RWPE1 (cell line): ENCODE results near the gene PRMT9.

Experiments
- CTCF ChIA-PET: fragments of 350-600 bp; sonication (Branson Sonifier 250); formaldehyde crosslinking; extraction: SDS; loops from one replicate; lab custom pipeline; 2021; lab: Yijun Ruan, JAX
- POLR2A ChIA-PET: fragments of 400-600 bp; formaldehyde crosslinking; extraction: SDS; loops from one replicate; lab custom pipeline; 2020; ENCODE audit warnings: antibody characterized with exemption; ENCODE audit not compliant: low non-redundant PET; lab: Yijun Ruan, JAX
- DNase-seq: peaks from one replicate; pipeline ENCODE4 v3.0.0; 2012; ENCODE audit warnings: low spot score
- H3K27ac ChIP-seq: fragments of 450-650 bp; 2 replicates; pipeline ENCODE4 v1.5.1; 2017
- TF ChIP-seq, protein P1 (sequence below): fragments of 450-650 bp; conservative IDR thresholded peaks from 2 replicates; pipeline ENCODE4 v1.5.1; 2017; ENCODE audit warnings: low read depth, mild to moderate bottlenecking

Gene PRMT9

DNA sequence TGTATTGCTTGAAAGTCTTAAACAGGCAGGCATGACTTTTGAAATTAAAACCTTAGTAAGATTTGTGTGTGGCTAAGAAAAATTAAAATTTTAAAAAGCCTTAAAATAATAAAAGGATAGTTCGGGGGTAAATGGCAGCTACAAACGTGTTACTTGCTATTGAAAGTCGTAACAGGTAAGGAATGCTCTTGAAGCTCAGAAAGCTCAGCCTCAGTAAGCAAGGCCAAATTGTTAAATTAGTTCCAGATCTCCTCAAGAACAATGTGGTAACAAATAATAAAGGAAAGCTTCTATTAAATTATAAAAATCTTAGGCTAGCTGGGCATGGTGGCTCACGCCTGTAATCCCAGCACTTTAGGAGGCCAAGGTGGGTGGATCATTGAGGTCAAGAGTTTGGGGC lies 25.5 kb downstream of the PRMT9 start:
- POLR2A ChIA-PET = no interaction called here
- CTCF ChIA-PET = no interaction called here
- TF ChIP-seq, protein P1, sequence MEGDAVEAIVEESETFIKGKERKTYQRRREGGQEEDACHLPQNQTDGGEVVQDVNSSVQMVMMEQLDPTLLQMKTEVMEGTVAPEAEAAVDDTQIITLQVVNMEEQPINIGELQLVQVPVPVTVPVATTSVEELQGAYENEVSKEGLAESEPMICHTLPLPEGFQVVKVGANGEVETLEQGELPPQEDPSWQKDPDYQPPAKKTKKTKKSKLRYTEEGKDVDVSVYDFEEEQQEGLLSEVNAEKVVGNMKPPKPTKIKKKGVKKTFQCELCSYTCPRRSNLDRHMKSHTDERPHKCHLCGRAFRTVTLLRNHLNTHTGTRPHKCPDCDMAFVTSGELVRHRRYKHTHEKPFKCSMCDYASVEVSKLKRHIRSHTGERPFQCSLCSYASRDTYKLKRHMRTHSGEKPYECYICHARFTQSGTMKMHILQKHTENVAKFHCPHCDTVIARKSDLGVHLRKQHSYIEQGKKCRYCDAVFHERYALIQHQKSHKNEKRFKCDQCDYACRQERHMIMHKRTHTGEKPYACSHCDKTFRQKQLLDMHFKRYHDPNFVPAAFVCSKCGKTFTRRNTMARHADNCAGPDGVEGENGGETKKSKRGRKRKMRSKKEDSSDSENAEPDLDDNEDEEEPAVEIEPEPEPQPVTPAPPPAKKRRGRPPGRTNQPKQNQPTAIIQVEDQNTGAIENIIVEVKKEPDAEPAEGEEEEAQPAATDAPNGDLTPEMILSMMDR = no peak
- no peak for DNase-seq
- H3K27ac ChIP-seq = no peak overlapping the region

DNA sequence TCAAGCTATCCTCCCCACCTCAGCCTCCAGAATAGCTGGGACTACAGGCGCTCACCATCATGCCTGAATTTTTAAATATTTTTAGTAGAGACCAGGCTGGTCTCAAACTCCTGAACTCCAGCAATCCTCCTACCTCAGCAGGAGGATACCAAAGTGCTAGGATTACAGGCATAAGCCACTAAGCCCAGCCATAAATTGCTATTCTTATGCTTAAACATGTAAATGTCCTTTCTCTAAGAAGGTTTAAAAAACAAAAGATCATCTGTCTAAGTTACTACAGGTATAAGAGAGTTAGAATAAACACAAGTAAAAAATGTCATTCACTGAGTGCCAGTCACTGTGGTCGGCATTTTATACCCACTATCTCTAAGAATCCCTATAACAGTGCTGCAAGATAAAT lies 28.3 kb downstream of the PRMT9 start:
- DNase-seq = no peak
- H3K27ac ChIP-seq = no peak overlapping the region
- TF ChIP-seq, protein P1 = no peak
- ChIA-PET CTCF (no interaction called here), POLR2A (no interaction called here)

DNA sequence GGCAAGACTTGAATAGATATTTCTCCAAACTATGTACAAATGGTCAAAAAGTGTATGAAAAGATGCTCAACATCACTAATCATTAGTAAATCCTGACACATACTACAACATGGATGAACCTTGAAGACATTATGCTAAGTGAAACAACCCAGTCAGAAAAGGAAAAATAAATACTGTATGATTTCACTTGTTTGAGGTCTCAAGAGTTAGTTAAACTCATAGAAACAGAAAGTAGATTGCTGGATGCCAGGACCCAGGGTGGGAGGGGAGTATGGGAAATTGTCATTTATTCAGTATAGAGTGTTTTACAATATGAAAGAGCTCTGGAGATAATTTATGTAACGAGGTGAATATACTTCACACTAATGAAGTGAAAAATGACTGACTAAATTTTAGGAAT lies 32.4 kb downstream of the PRMT9 start:
- CTCF ChIA-PET = no interaction called here
- POLR2A ChIA-PET = no interaction called here
- no peak overlapping the region for H3K27ac ChIP-seq
- DNase-seq = no peak
- TF ChIP-seq, protein P1 = no peak

DNA sequence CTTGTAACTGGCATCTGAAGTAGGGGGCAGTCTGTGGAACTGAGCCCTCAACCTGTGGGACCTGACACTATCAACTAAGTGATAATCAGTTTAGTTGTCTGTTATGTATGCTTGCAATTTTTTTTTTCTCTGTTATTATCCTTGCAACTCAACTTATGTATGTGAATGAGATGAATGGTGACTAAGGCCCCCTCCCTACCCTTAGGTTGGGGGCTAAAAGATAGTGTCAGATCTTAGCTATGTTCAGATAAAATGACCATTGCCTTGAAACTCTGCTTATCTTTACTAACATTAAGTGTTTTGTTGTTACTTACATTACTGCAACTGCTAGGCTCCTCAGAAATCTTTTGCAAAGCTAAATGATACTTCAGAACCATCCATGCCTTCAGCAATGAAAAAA lies 35.3 kb downstream of the PRMT9 start:
- TF ChIP-seq, protein P1 = no peak
- H3K27ac ChIP-seq = no peak overlapping the region
- DNase-seq = no peak
- POLR2A ChIA-PET = interaction anchor here (1.4 kb wide), 1 partner anchor 31 kb away, joined by 4 read pairs; the partner anchor contains the start of gene TMEM184C
- CTCF ChIA-PET = no interaction called here

DNA sequence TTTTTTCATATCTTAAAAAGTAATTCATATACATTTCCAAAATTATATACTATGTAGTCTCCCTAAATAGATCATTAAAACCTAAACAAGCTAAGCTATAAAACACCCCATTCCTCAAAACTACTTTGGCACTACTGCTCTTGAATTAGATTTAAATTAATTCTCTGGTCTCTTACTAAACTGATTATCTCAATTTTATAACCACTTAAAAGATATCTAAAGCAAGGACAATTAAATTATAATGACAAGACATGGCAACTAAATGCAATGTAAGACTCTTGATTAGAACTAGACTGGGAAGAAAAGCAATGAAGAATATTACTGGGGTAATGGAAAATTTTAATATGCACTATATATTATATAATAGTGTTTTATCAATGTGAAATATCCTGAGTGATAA lies 38.9 kb downstream of the PRMT9 start:
- TF ChIP-seq, protein P1 = no peak
- no peak overlapping the region for H3K27ac ChIP-seq
- CTCF ChIA-PET = interaction anchor here (0.6 to 1.2 kb wide), 3 partner anchors 11 to 60 kb away, joined by 3 to 6 read pairs (median 6); no protein-coding TSS in a partner anchor
- no peak for DNase-seq
- POLR2A ChIA-PET = no interaction called here

DNA sequence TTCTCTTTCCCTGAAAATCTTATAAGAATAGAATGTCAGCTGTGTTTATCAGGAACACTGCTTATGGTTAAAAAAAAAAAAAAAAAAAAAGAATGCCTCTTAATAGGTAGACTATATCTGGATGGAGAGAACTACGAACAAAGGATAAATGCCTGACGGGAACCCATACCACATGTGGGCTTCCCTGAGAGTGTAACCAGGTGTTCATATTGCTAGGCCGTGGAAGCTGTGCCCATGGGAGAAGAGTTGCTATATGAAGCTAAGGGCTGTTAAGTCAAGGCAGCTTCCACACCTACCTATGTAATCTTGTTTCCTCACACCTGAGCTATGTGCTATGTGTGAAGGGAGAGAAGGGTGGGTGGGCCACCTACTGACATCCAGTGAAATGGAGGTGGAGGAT lies 39.5 kb downstream of the PRMT9 start:
- no peak for DNase-seq
- TF ChIP-seq, protein P1 = no peak
- POLR2A ChIA-PET = no interaction called here
- CTCF ChIA-PET = interaction anchor here (0.6 to 1.2 kb wide), 4 partner anchors 10 to 221 kb away, joined by 3 to 6 read pairs (median 4); no protein-coding TSS in a partner anchor
- H3K27ac ChIP-seq = no peak overlapping the region
